SK-N-SH treated with all-trans-retinoic acid at 6 μM for 48 hours (cell line): Measurements from ENCODE around the gene DUSP7.

ENCODE experiments used
- ARNTL ChIP-seq: fragments of 450-650 bp; formaldehyde crosslinking; IDR thresholded peaks from 2 replicates; pipeline ENCODE4 v1.5.0; 2020; ENCODE audit warnings: low read depth, mild to moderate bottlenecking, moderate library complexity, borderline replicate concordance
- BACH2 ChIP-seq: fragments of 250-450 bp; sonication (Bioruptor Pico); IDR thresholded peaks from 2 replicates; pipeline ENCODE4 v1.9.0; 2021; ENCODE audit warnings: mild to moderate bottlenecking, borderline replicate concordance
- CREB5 ChIP-seq: fragments of 250-450 bp; sonication (Bioruptor Pico); IDR thresholded peaks from 2 replicates; pipeline ENCODE4 v1.5.1; 2020; ENCODE audit warnings: low read depth, mild to moderate bottlenecking, moderate library complexity
- CSDC2 ChIP-seq: fragments of 250-450 bp; sonication (Bioruptor Pico); IDR thresholded peaks from 2 replicates; pipeline ENCODE4 v1.5.0; 2020; ENCODE audit warnings: mild to moderate bottlenecking, moderate library complexity
- ISL1 ChIP-seq: fragments of 250-450 bp; sonication (Bioruptor Pico); IDR thresholded peaks from 2 replicates; pipeline ENCODE4 v2.1.2; 2022; ENCODE audit warnings: mild to moderate bottlenecking, moderate library complexity
- OSR1 ChIP-seq: fragments of 250-450 bp; sonication (Bioruptor Pico); IDR thresholded peaks from 2 replicates; pipeline ENCODE4 v1.8.0; 2022; ENCODE audit warnings: moderate library complexity, mild to moderate bottlenecking, inconsistent platforms
- PATZ1 ChIP-seq: fragments of 250-450 bp; sonication (Bioruptor Pico); IDR thresholded peaks from 2 replicates; pipeline ENCODE4 v1.8.0; 2020; ENCODE audit warnings: mild to moderate bottlenecking, moderate library complexity, borderline replicate concordance
- POU6F1 ChIP-seq: fragments of 250-450 bp; sonication (Bioruptor Pico); IDR thresholded peaks from 2 replicates; pipeline ENCODE4 v1.8.0; 2021; ENCODE audit warnings: low read depth, mild to moderate bottlenecking, moderate library complexity, borderline replicate concordance
- RARB ChIP-seq: fragments of 250-450 bp; sonication (Bioruptor Pico); IDR thresholded peaks from 2 replicates; pipeline ENCODE4 v1.8.0; 2021; ENCODE audit warnings: mild to moderate bottlenecking, moderate library complexity
- TCF4 ChIP-seq: fragments of 250-450 bp; sonication (Bioruptor Pico); IDR thresholded peaks from 2 replicates; pipeline ENCODE4 v1.8.0; 2021; ENCODE audit warnings: mild to moderate bottlenecking, moderate library complexity, borderline replicate concordance
- TOX ChIP-seq: fragments of 250-450 bp; sonication (Bioruptor Pico); IDR thresholded peaks from 2 replicates; pipeline ENCODE4 v1.8.0; 2021; ENCODE audit warnings: mild to moderate bottlenecking, moderate library complexity, borderline replicate concordance
- ZFP30 ChIP-seq: fragments of 450-650 bp; formaldehyde crosslinking; IDR thresholded peaks from 2 replicates; pipeline ENCODE4 v1.5.0; 2022; ENCODE audit warnings: mild to moderate bottlenecking, moderate library complexity
- ZNF70 ChIP-seq: fragments of 450-650 bp; formaldehyde crosslinking; IDR thresholded peaks from 2 replicates; pipeline ENCODE4 v1.5.0; 2020; ENCODE audit warnings: mild to moderate bottlenecking, moderate library complexity
- ZNF8 ChIP-seq: fragments of 450-650 bp; formaldehyde crosslinking; IDR thresholded peaks from 2 replicates; pipeline ENCODE4 v1.5.0; 2020; ENCODE audit warnings: mild to moderate bottlenecking, moderate library complexity

- TF ChIP-seq RARB (CRISPR knock-in tag) = no peak
- TF ChIP-seq ZNF70 (CRISPR knock-in tag) = no peak
- no peak for TF ChIP-seq ZFP30
- TF ChIP-seq PATZ1 (CRISPR knock-in tag) = no peak
- no peak for TF ChIP-seq ISL1 (CRISPR knock-in tag)
- TF ChIP-seq TCF4 (CRISPR knock-in tag) = no peak
- TF ChIP-seq ARNTL (CRISPR knock-in tag) = no peak
- TF ChIP-seq OSR1 (CRISPR knock-in tag) = no peak
- TF ChIP-seq CSDC2 (CRISPR knock-in tag) = no peak
- TF ChIP-seq POU6F1 = no peak
- no peak for TF ChIP-seq TOX (CRISPR knock-in tag)
- no peak for TF ChIP-seq CREB5 (CRISPR knock-in tag)
- TF ChIP-seq BACH2 (CRISPR knock-in tag) = no peak
- no peak for TF ChIP-seq ZNF8 (CRISPR knock-in tag)
These were observed 35.9 kb upstream of the DUSP7 start for GRCh38 chr3:52092271-52092660.
